ENCODE measurements around the gene OR10G2. TPM values are rescaled to one million over a fixed set of nuclear protein-coding genes. Genes with fewer than 3 reads are reported as not detected.

The OR10G2 gene
- polyA plus RNA-seq, 1 donor (not counting 4 experiments of a cell fraction or from before 2014, with no cell fraction given), result not detected

DNA sequence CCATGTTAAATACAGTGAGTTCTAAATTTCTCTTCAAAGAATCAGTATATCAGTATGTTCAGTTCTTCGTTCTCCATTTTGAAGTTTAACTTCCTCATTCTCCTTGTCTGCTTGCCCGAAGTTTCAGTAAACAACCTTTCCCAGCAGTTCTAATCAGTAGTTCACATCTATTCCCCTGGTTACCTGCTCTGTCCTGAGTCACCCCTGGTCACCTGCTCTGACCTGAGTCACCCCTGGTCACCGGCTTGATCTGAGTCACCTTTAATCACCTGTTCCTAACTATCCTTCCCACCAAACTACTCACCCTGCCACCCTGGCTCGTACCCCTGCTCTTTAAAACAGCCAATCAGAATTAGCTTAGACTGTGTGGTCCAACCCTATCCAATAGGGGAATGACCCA is 45.4 kb downstream of the OR10G2 start:
- Histone ChIP-seq H3K79me2 (ENCODE audit: control insufficient read depth, insufficient read depth, low read length) (no peaks in the 10 kb centered on the region), H3K27ac (ENCODE audit: control insufficient read depth, insufficient read depth, low read length) (no peak overlapping the region), H2AFZ (ENCODE audit: control insufficient read depth, low read length) (no peak overlapping the region), H3K9ac (ENCODE audit: control insufficient read depth, extremely low read depth, insufficient read depth, low read length) (no peak overlapping the region), H3K4me2 (ENCODE audit: control insufficient read depth, extremely low read depth, insufficient read depth, low read depth, low read length) (no peak overlapping the region), H3K9me1 (ENCODE audit: control insufficient read depth, extremely low read depth, insufficient read depth, low read length) (no peaks in the 10 kb centered on the region), H3K36me3 (ENCODE audit: control insufficient read depth in 2 of 2, extremely low read depth in 1 of 2, insufficient read depth in 2 of 2, low read length in 2 of 2) (no peaks in the 10 kb centered on the region), H4K20me1 (ENCODE audit: control insufficient read depth, extremely low read depth, insufficient read depth, low read length) (no peaks in the 10 kb centered on the region), H3K4me3 (ENCODE audit: control insufficient read depth in 2 of 3, extremely low read depth in 1 of 3, insufficient read depth in 2 of 3, low read depth in 1 of 3, low read length in 3 of 3) (no peak overlapping the region), H3K9me3 (ENCODE audit: control insufficient read depth, low read depth, low read length) (no peaks in the 10 kb centered on the region), H3K27me3 (ENCODE audit: control insufficient read depth, extremely low read depth, insufficient read depth, low read length) (no peaks in the 10 kb centered on the region), H3K4me1 (ENCODE audit: control insufficient read depth, extremely low read depth, insufficient read depth, low read length) (peaks cover 3% of the 10 kb centered on the region)
- TF ChIP-seq, protein P1, sequence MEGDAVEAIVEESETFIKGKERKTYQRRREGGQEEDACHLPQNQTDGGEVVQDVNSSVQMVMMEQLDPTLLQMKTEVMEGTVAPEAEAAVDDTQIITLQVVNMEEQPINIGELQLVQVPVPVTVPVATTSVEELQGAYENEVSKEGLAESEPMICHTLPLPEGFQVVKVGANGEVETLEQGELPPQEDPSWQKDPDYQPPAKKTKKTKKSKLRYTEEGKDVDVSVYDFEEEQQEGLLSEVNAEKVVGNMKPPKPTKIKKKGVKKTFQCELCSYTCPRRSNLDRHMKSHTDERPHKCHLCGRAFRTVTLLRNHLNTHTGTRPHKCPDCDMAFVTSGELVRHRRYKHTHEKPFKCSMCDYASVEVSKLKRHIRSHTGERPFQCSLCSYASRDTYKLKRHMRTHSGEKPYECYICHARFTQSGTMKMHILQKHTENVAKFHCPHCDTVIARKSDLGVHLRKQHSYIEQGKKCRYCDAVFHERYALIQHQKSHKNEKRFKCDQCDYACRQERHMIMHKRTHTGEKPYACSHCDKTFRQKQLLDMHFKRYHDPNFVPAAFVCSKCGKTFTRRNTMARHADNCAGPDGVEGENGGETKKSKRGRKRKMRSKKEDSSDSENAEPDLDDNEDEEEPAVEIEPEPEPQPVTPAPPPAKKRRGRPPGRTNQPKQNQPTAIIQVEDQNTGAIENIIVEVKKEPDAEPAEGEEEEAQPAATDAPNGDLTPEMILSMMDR (optimal IDR thresholded peaks at IDR 0.05 in 1 of 3, IDR thresholded peaks at IDR 0.05 in 1 of 3, conservative IDR thresholded peaks at IDR 0.05 in 1 of 3; ENCODE audit: extremely low read depth in 1 of 3, insufficient read depth in 2 of 3, low read length in 3 of 3), result no peak
- no peak for FAIRE-seq
- dilution Hi-C loops (cut with MboI; ENCODE audit: extremely low pct_ligation_motif_present, low sequenced_read_pairs), result no loop called here
- DNase-seq (ENCODE audit: low read depth, low spot score), result no peak

Other genes starting within 250 kb of the OR10G2 start
- gene CHD8, start 178.8 kb downstream of the OR10G2 start, polyA plus RNA-seq, result 21.0 to 24.7 TPM (median 23.3 TPM) in 3 replicates
- 12.4 to 18.3 TPM (median 17.7 TPM) in 3 replicates for gene RAB2B, start 158.0 kb downstream of the OR10G2 start, polyA plus RNA-seq
- gene TOX4, start 157.7 kb downstream of the OR10G2 start, polyA plus RNA-seq, result 85.4 to 111 TPM (median 94.6 TPM) in 3 replicates
- gene METTL3, start 123.6 kb downstream of the OR10G2 start, polyA plus RNA-seq, result 66.5 to 99.7 TPM (median 96.0 TPM) in 3 replicates
- gene SALL2, start 108.6 kb downstream of the OR10G2 start, polyA plus RNA-seq, result 0.44 to 0.84 TPM (median 0.64 TPM) in 3 replicates
- gene OR10G3, start 54.9 kb downstream of the OR10G2 start, polyA plus RNA-seq, result not detected in 3 replicates
- not detected in 3 replicates for gene OR4E2, start 18.9 kb upstream of the OR10G2 start, polyA plus RNA-seq
- not detected in 3 replicates for gene OR4E1, start 38.9 kb upstream of the OR10G2 start, polyA plus RNA-seq